ENCODE measurements around the gene RPS5. TPM values are rescaled to one million over a fixed set of nuclear protein-coding genes. Genes with fewer than 3 reads are reported as not detected.

The RPS5 gene
- total RNA-seq, 4 donors from 2014 or later = 428 to 1,258 (median 517) TPM

Small RNA genes within 50 kb of the gene (small RNA-seq; reads per million reads assigned to genes)
- gene MIR4754 = 0 reads per million in 2 donors
- 0.06 to 0.18 reads per million in 2 donors for gene RNA5SP473

Other genes with a start within 250 kb of the RPS5 start
- gene ZNF329, start 236.5 kb upstream of the RPS5 start, total RNA-seq = 10 to 100 TPM in 1 of 4 donors, 1 to 10 TPM in 3; 3.4 to 11.6 (median 5.7) TPM
- 10 to 100 TPM; 32.4 to 46.8 (median 39.7) TPM for gene ZNF274, start 204.2 kb upstream of the RPS5 start, total RNA-seq
- 100 to 1,000 TPM in 1 of 4 donors, 10 to 100 TPM in 3; 21.9 to 158 (median 31.4) TPM for gene ZNF544, start 158.4 kb upstream of the RPS5 start, total RNA-seq
- 1 to 10 TPM; 7.0 to 8.9 (median 7.9) TPM for gene ZNF8, start 108.3 kb upstream of the RPS5 start, total RNA-seq
- 10 to 100 TPM; 41.3 to 54.2 (median 47.2) TPM for gene ERVK3-1, start 81.9 kb upstream of the RPS5 start, total RNA-seq
- gene ZSCAN22, start 60.3 kb upstream of the RPS5 start, total RNA-seq = 1 to 10 TPM; 2.5 to 4.6 (median 4.0) TPM
- 10 to 100 TPM in 1 of 4 donors, 1 to 10 TPM in 2, not detected in 1; 5.4 to 26.4 (median 8.3) TPM for gene A1BG, start 33.8 kb upstream of the RPS5 start, total RNA-seq
- 1 to 10 TPM in 2 of 4 donors, under 1 TPM in 1, not detected in 1; 0.70 to 4.4 (median 2.1) TPM for gene ZNF497, start 24.5 kb upstream of the RPS5 start, total RNA-seq
- 10 to 100 TPM in 1 of 4 donors, 1 to 10 TPM in 3; 3.3 to 10.9 (median 7.7) TPM for gene ZNF837, start 6.2 kb upstream of the RPS5 start, total RNA-seq
- gene RNF225, start 8.4 kb downstream of the RPS5 start, total RNA-seq = not detected
- gene ZNF584, start 21.4 kb downstream of the RPS5 start, total RNA-seq = 10 to 100 TPM in 1 of 4 donors, 1 to 10 TPM in 3; 2.5 to 18.2 (median 9.6) TPM
- 10 to 100 TPM in 1 of 4 donors, 1 to 10 TPM in 3; 3.9 to 12.4 (median 7.2) TPM for gene ZNF132, start 52.9 kb downstream of the RPS5 start, total RNA-seq
- 10 to 100 TPM in 3 of 4 donors, 1 to 10 TPM in 1; 7.0 to 13.1 (median 10.5) TPM for gene ZNF324B, start 64.4 kb downstream of the RPS5 start, total RNA-seq
- 10 to 100 TPM; 12.4 to 31.2 (median 22.7) TPM for gene ZNF324, start 79.8 kb downstream of the RPS5 start, total RNA-seq
- gene ZNF446, start 89.1 kb downstream of the RPS5 start, total RNA-seq = 10 to 100 TPM; 12.8 to 25.6 (median 19.6) TPM
- 1 to 10 TPM in 3 of 4 donors, under 1 TPM in 1; 0.88 to 6.3 (median 2.3) TPM for gene SLC27A5, start 124.7 kb downstream of the RPS5 start, total RNA-seq
- gene ZBTB45, start 132.5 kb downstream of the RPS5 start, total RNA-seq = 10 to 100 TPM in 3 of 4 donors, 1 to 10 TPM in 1; 7.4 to 21.6 (median 14.3) TPM
- 100 to 1,000 TPM; 164 to 281 (median 196) TPM for gene TRIM28, start 156.8 kb downstream of the RPS5 start, total RNA-seq
- gene CHMP2A, start 167.8 kb downstream of the RPS5 start, total RNA-seq = 100 to 1,000 TPM in 2 of 4 donors, 10 to 100 TPM in 2; 79.2 to 115 (median 101) TPM
- gene UBE2M, start 171.3 kb downstream of the RPS5 start, total RNA-seq = 10 to 100 TPM; 10.2 to 37.1 (median 18.5) TPM
- gene MZF1, start 186.1 kb downstream of the RPS5 start, total RNA-seq = 100 to 1,000 TPM in 1 of 4 donors, 10 to 100 TPM in 3; 60.9 to 123 (median 82.3) TPM